IMR-90 (cell line): ENCODE measurements around the gene PHF21B. TPM values are rescaled to one million over a fixed set of nuclear protein-coding genes. Genes with fewer than 3 reads are reported as not detected.

Experiments used
- ATAC-seq: fragments of 200-7000 bp; cut with Tn5 transposase; 2 replicates; pipeline ENCODE4 v1.9.1; 2020; ENCODE audit warnings: low read depth, mild to moderate bottlenecking, moderate library complexity
- BruUV-seq: library from RNA; stranded (reverse); fragments of 400-500 nt; replicated peaks from 2 replicates; lab custom pipeline; 2021; lab: Mats Ljungman, UMichigan
- CTCF ChIA-PET: fragments of 300-600 bp; formaldehyde crosslinking; extraction: SDS; loops from one replicate; lab custom pipeline; 2021; ENCODE audit warnings: antibody characterized with exemption; lab: Yijun Ruan, JAX
- POLR2A ChIA-PET: fragments of 300-600 bp; sonication (Branson Sonifier 250); formaldehyde crosslinking; loops from one replicate; lab custom pipeline; 2022; ENCODE audit warnings: antibody characterized with exemption; ENCODE audit not compliant: unreplicated experiment; lab: Charles Lee
- DNase-seq: peaks from one replicate; pipeline ENCODE4 v3.0.0; 2013
- H2AFZ ChIP-seq: replicated peaks from 2 replicates; pipeline ENCODE3; 2013; ENCODE audit warnings: low read length, mild to moderate bottlenecking; ENCODE audit not compliant: poor library complexity
- H2AK5ac ChIP-seq: 2 replicates; pipeline ENCODE4 v1.6.1; 2013; ENCODE audit warnings: low read depth, low read length, inconsistent platforms
- H2AK9ac ChIP-seq: replicated peaks from 2 replicates; pipeline ENCODE3; 2013; ENCODE audit warnings: mild to moderate bottlenecking, low read depth, low read length, moderate library complexity; ENCODE audit not compliant: poor library complexity
- H2BK120ac ChIP-seq: 2 replicates; pipeline ENCODE4 v1.6.1; 2013; ENCODE audit warnings: low read depth, low read length, inconsistent platforms
- H2BK15ac ChIP-seq: 3 replicates; pipeline ENCODE4 v1.6.1; 2013; ENCODE audit warnings: low read depth, low read length, inconsistent platforms
- H2BK20ac ChIP-seq: 2 replicates; pipeline ENCODE4 v1.6.1; 2013; ENCODE audit warnings: low read depth, mild to moderate bottlenecking, inconsistent platforms, low read length, moderate library complexity
- H2BK5ac ChIP-seq: 2 replicates; pipeline ENCODE4 v1.6.1; 2013; ENCODE audit warnings: mild to moderate bottlenecking, low read depth, low read length, inconsistent platforms; ENCODE audit not compliant: poor library complexity, severe bottlenecking
- H3K14ac ChIP-seq: replicated peaks from 2 replicates; pipeline ENCODE4 v1.6.1; 2013; ENCODE audit warnings: low read depth, low read length, inconsistent platforms
- H3K18ac ChIP-seq: 2 replicates; pipeline ENCODE4 v1.6.1; 2013; ENCODE audit warnings: low read depth, low read length, control low read depth
- H3K23ac ChIP-seq: 2 replicates; pipeline ENCODE4 v1.6.1; 2013; ENCODE audit warnings: low read depth, low read length, inconsistent platforms
- H3K27ac ChIP-seq: 2 replicates; pipeline ENCODE4 v1.5.1; 2013; ENCODE audit warnings: mild to moderate bottlenecking, control low read depth, low read length; ENCODE audit not compliant: insufficient read depth
- H3K27me3 ChIP-seq: 2 replicates; pipeline ENCODE4 v1.6.1; 2013; ENCODE audit warnings: low read length; ENCODE audit not compliant: control insufficient read depth, insufficient read depth
- H3K36me3 ChIP-seq: 2 replicates; pipeline ENCODE4 v1.6.1; 2013; ENCODE audit warnings: low read length, mixed read lengths; ENCODE audit not compliant: control insufficient read depth, insufficient read depth
- H3K4ac ChIP-seq: 2 replicates; pipeline ENCODE4 v1.6.1; 2013; ENCODE audit warnings: low read depth, low read length, inconsistent platforms
- H3K4me1 ChIP-seq: 2 replicates; pipeline ENCODE4 v1.6.1; 2013; ENCODE audit warnings: low read length, mixed read lengths; ENCODE audit not compliant: control insufficient read depth, insufficient read depth
- H3K4me2 ChIP-seq: 2 replicates; pipeline ENCODE4 v1.6.1; 2013; ENCODE audit warnings: low read depth, mild to moderate bottlenecking, control low read depth, low read length, moderate library complexity
- H3K4me3 ChIP-seq: 2 replicates; pipeline ENCODE4 v1.5.1; 2013; ENCODE audit warnings: low read depth, mild to moderate bottlenecking, control low read depth, low read length, moderate library complexity; ENCODE audit not compliant: insufficient read depth
- H3K56ac ChIP-seq: 2 replicates; pipeline ENCODE4 v1.6.1; 2013; ENCODE audit warnings: low read length, inconsistent platforms; ENCODE audit not compliant: insufficient read depth; ENCODE audit errors: extremely low read depth
- H3K79me1 ChIP-seq, 2 experiments: 2 replicates each; pipeline ENCODE4 v1.6.1; 2013; ENCODE audit warnings: low read length in 2 of 2, inconsistent platforms in 1 of 2, low read depth in 1 of 2
- H3K9ac ChIP-seq: 2 replicates; pipeline ENCODE4 v1.6.1; 2013; ENCODE audit warnings: low read depth, low read length, control low read depth
- H3K9me1 ChIP-seq: 2 replicates; pipeline ENCODE4 v1.6.1; 2013; ENCODE audit warnings: low read length, inconsistent platforms; ENCODE audit not compliant: insufficient read depth
- H3K9me3 ChIP-seq: 2 replicates; pipeline ENCODE4 v1.6.1; 2013; ENCODE audit warnings: low read length; ENCODE audit not compliant: control insufficient read depth, insufficient read depth
- H4K20me1 ChIP-seq: 2 replicates; pipeline ENCODE4 v1.6.1; 2013; ENCODE audit warnings: low read length, inconsistent platforms; ENCODE audit not compliant: insufficient read depth
- H4K5ac ChIP-seq: 2 replicates; pipeline ENCODE4 v1.6.1; 2013; ENCODE audit warnings: mild to moderate bottlenecking, low read depth, low read length, control low read depth
- H4K8ac ChIP-seq, 2 experiments: 2 replicates each; pipeline ENCODE4 v1.6.1; 2013; ENCODE audit warnings: low read depth in 2 of 2, low read length in 2 of 2, control low read depth in 1 of 2, inconsistent platforms in 1 of 2
- H4K91ac ChIP-seq: 2 replicates; pipeline ENCODE4 v1.6.1; 2013; ENCODE audit warnings: low read depth, low read length, inconsistent platforms; ENCODE audit not compliant: insufficient read depth
- BHLHE40 ChIP-seq: fragments of 150-350 bp; IDR thresholded peaks from 2 replicates; pipeline ENCODE4 v1.6.1; 2016; ENCODE audit warnings: mild to moderate bottlenecking, low read depth, low read length
- CEBPB ChIP-seq: IDR thresholded peaks from 2 replicates; pipeline ENCODE4 v1.6.1; 2012; ENCODE audit warnings: low read depth, low read length, improper control_type of control experiment
- CHD1 ChIP-seq: IDR thresholded peaks from 2 replicates; pipeline ENCODE4 v1.6.1; 2012; ENCODE audit warnings: low read depth, low read length, improper control_type of control experiment
- FOS ChIP-seq: fragments of 150-350 bp; IDR thresholded peaks from 2 replicates; pipeline ENCODE4 v1.6.1; 2016; ENCODE audit warnings: low read depth, low read length
- MAZ ChIP-seq: IDR thresholded peaks from 2 replicates; pipeline ENCODE4 v1.6.1; 2012; ENCODE audit warnings: low read depth, mild to moderate bottlenecking, low read length, improper control_type of control experiment, moderate library complexity, borderline replicate concordance
- MXI1 ChIP-seq: IDR thresholded peaks from 2 replicates; pipeline ENCODE4 v1.6.1; 2012; ENCODE audit warnings: low read depth, mild to moderate bottlenecking, low read length, moderate library complexity, borderline replicate concordance
- RAD21 ChIP-seq: IDR thresholded peaks from 2 replicates; pipeline ENCODE4 v1.6.1; 2012; ENCODE audit warnings: low read length, improper control_type of control experiment
- RCOR1 ChIP-seq: IDR thresholded peaks from 2 replicates; pipeline ENCODE4 v1.6.1; 2012; ENCODE audit warnings: mild to moderate bottlenecking, low read length, improper control_type of control experiment; ENCODE audit not compliant: insufficient replicate concordance
- RFX5 ChIP-seq: IDR thresholded peaks from 2 replicates; pipeline ENCODE4 v1.8.0; 2012; ENCODE audit warnings: low read depth, mild to moderate bottlenecking, low read length, moderate library complexity
- SMC3 ChIP-seq: fragments of 150-350 bp; IDR thresholded peaks from 2 replicates; pipeline ENCODE4 v1.6.1; 2016; ENCODE audit warnings: low read depth, mild to moderate bottlenecking, antibody characterized with exemption, low read length, moderate library complexity
- WGBS, 2 experiments: methylation state at CpG; one replicate each; pipeline versions ENCODE4 v1.1.5 to v1.1.7; 2013; ENCODE audit warnings: missing lambda C conversion rate in 2 of 2; ENCODE audit not compliant: insufficient read length in 1 of 2; ENCODE audit errors: extremely low coverage in 2 of 2; 5-methylcytosine and 5-hydroxymethylcytosine counted together
- dilution Hi-C: fragments of 300-500 bp; cut with HindIII; formaldehyde crosslinking; loops from one replicate; pipeline ENCODE4 v1.14.3; 2018; ENCODE audit warnings: low sequenced_read_pairs; ENCODE audit not compliant: unreplicated experiment
- in situ Hi-C: fragments of 300-500 bp; cut with MboI; formaldehyde crosslinking; loops from 3 replicates; pipeline ENCODE4 v1.14.3; 2019; ENCODE audit warnings: low sequenced_read_pairs, inconsistent platforms, mixed read lengths
- intact Hi-C: fragments of 100-400 bp; cut with micrococcal nuclease; formaldehyde crosslinking; loops from 2 replicates; pipeline ENCODE4 v1.10.0; 2022
- polyA plus RNA-seq, 3 experiments: library from polyadenylated mRNA; depleted of rRNA; stranded (reverse); fragments of >200 nt; gene quantifications; 2 replicates each; pipeline ENCODE4 v1.2.3, GENCODE V29; 2012; ENCODE audit warnings: low replicate concordance in 1 of 3
- total RNA-seq: library from RNA; depleted of rRNA; stranded (reverse); fragments of >200 nt; gene quantifications from 2 replicates; pipeline ENCODE4 v1.2.3, GENCODE V29; 2012
- TF ChIP-seq, protein P1 (sequence below): fragments of 150-350 bp; IDR thresholded peaks from 2 replicates; pipeline ENCODE4 v1.6.1; 2016; ENCODE audit warnings: low read depth, mild to moderate bottlenecking, low read length, moderate library complexity, borderline replicate concordance

The PHF21B gene
- total and polyA plus RNA-seq, 2 of the 4 experiments (the other 2 are of a cell fraction): 0.02 TPM; not detected in 1

DNA sequence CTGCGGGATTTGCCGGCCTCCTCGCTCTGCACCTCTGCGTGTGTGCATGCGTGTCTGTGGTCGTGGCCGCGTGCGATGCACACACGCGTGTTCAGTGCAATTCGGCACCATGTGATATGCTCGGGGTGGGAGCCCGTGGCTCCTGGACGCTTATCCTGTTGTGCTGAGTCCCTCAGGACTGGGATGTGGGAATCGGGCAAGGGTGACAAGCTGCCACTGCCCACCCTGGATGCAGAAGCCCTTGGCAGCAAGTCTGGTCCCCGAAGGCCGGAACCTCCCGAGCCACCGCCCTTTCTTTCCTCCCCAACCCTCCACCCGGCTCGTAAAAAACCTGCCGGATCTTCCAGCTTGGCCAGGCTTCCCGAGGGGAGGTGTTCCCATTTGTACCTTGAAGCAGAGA, 128.2 kb downstream of the PHF21B start:
- H3K36me3 ChIP-seq: no peaks in the 10 kb centered on the region
- DNase-seq (no peak), ATAC-seq (no peak)
- no peak overlapping the region for H2BK5ac ChIP-seq
- no peak overlapping the region for H3K18ac ChIP-seq
- no peaks in the 10 kb centered on the region for H3K4me1 ChIP-seq
- H3K14ac ChIP-seq: no peak overlapping the region
- no peak overlapping the region for H3K56ac ChIP-seq
- dilution Hi-C loops: no loop called here
- WGBS, 2 experiments: 88% methylated on average over 11 of the region's 24 CpGs; no CpG with 5 or more reads in 1 of the 2 experiments
- H3K9me3 ChIP-seq: 0 out of 2 replicates have a peak, but pooled peaks cover 2% of the 10 kb centered on the region
- BruUV-seq: no TSS peak
- no peak overlapping the region for H2BK120ac ChIP-seq
- H4K91ac ChIP-seq: no peak overlapping the region
- H2AK9ac ChIP-seq: no peak overlapping the region
- H4K5ac ChIP-seq: no peak overlapping the region
- H3K4me2 ChIP-seq: no peak overlapping the region
- H3K9ac ChIP-seq: no peak overlapping the region
- H2AK5ac ChIP-seq: no peak overlapping the region
- no peak overlapping the region for H2BK20ac ChIP-seq
- no peak overlapping the region for H2BK15ac ChIP-seq
- no peak overlapping the region for H3K4me3 ChIP-seq
- H3K27ac ChIP-seq: no peak overlapping the region
- CTCF ChIA-PET: no interaction called here
- intact Hi-C loops: no loop called here
- no peak overlapping the region for H2AFZ ChIP-seq
- POLR2A ChIA-PET: interaction anchor here (0.5 kb wide), 1 partner anchor 512 kb away, joined by 3 read pairs; no protein-coding TSS in a partner anchor
- H3K9me1 ChIP-seq: no peaks in the 10 kb centered on the region
- no peak overlapping the region for H3K4ac ChIP-seq
- H3K27me3 ChIP-seq: no peaks in the 10 kb centered on the region; the same call in 1 of the 2 replicates
- H3K79me1 ChIP-seq: no peaks in the 10 kb centered on the region
- TF ChIP-seq SMC3 (no peak), MXI1 (no peak), FOS (no peak), RFX5 (no peak), CHD1 (no peak), RCOR1 (no peak), RAD21 (no peak), BHLHE40 (no peak), CEBPB (no peak), MAZ (no peak)
- TF ChIP-seq, protein P1, sequence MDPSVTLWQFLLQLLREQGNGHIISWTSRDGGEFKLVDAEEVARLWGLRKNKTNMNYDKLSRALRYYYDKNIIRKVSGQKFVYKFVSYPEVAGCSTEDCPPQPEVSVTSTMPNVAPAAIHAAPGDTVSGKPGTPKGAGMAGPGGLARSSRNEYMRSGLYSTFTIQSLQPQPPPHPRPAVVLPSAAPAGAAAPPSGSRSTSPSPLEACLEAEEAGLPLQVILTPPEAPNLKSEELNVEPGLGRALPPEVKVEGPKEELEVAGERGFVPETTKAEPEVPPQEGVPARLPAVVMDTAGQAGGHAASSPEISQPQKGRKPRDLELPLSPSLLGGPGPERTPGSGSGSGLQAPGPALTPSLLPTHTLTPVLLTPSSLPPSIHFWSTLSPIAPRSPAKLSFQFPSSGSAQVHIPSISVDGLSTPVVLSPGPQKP: no peak
- no peak overlapping the region for H4K8ac ChIP-seq
- H4K20me1 ChIP-seq: no peaks in the 10 kb centered on the region
- in situ Hi-C loops: loop anchor here (10.0 kb wide), 1 partner anchor 57 kb away; no protein-coding TSS in a partner anchor
- H3K23ac ChIP-seq: no peak overlapping the region
